NK-92 (cell line): ENCODE measurements around the gene TMEM220.

Experiments used
- DNase-seq: peaks from one replicate; lab custom pipeline; 2025; ENCODE audit not compliant: unreplicated experiment; lab: John Stamatoyannopoulos, UW

Gene TMEM220

GRCh38 chr17:10673312-10673711, 56.5 kb downstream of the TMEM220 start:
- DNase-seq = no peak

DNA sequence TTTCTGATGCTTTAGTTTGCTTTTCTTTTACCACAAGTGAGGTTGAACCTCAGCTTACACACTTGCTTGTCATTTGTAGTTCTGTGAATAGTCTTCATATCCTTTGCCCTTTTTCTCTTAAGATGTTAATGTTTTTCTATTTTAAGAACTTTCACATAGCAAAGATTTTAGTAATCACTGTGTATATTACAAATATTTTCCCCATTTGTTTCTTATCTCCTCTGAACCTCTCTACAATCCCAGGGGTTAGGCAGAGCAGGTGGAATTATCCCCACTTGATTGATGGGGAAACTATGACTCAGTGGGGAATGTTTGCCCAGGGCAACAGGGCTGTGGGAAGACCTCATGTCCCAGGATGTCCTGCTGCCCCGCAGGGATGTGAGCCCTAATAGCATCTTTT, 61.0 kb downstream of the TMEM220 start:
- DNase-seq = no peak

DNA sequence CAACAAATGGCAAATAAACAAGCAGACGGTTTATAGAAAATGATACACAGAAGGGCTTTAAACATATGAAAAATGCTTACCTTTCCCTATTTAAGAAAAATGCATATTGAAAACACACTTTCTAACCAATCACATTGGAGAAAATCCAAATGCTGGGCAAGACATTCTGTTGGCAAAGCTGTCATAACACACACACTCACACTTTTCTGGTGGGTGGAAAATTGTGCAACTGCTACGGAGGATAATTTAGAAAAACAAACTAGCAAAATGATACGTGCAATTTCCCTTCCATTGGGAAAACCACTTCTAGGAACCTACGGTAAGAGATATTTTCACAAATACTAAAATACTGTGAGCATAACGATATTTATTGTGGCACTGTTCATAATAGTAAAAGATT, 62.9 kb downstream of the TMEM220 start:
- no peak for DNase-seq

DNA sequence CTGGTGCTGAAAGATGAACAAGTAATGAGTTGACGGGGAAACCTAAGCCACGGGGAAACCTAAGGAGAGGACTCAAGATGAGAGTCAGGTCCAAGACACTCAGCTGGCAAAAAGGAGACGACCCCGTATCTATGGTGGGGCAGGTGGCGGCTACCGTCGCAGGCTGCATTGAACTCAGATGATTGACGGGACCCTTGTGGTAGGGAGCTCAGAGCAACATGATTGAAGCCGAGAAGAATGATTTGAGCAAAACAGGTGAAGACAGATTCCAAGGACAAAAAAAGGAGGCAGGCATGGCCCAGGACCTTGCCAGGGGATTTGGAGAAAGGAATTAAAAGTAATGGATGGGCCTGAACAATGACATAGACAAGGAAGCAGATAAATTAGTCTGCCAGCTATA, 65.3 kb downstream of the TMEM220 start:
- no peak for DNase-seq
